GM18909 (cell line): Measurements from ENCODE around the gene BHLHA9.
"Not testable (repeated sequence)": the region's sequence is repeated elsewhere in the genome, so short reads cannot be mapped to it uniquely, and the experiment has no call there.

Source experiments
- ATAC-seq: cut with Tn5 transposase; IDR thresholded peaks from one replicate; pipeline ENCODE4 v1.9.1; 2021; ENCODE audit warnings: mild to moderate bottlenecking; ENCODE audit not compliant: unreplicated experiment, poor library complexity

BHLHA9 gene

GRCh38 chr17:1270210-1271029 is at the start of gene BHLHA9:
Gene BHLHA9, plus strand, starts transcription at chr17:1270444. Its CDS starts 120 bp downstream, at chr17:1270564.
- ATAC-seq: no peak

- ATAC-seq: no peak
These were observed 49.0 kb upstream of the BHLHA9 start for GRCh38 chr17:1221209-1221608.

GRCh38 chr17:1222321-1222720 is 47.9 kb upstream of the BHLHA9 start:
- ATAC-seq: no peak

- no peak for ATAC-seq
These were observed 46.6 kb upstream of the BHLHA9 start for GRCh38 chr17:1223662-1224061.

GRCh38 chr17:1224330-1224729 is 45.9 kb upstream of the BHLHA9 start:
- ATAC-seq: no peak

GRCh38 chr17:1226308-1226707 is 43.9 kb upstream of the BHLHA9 start:
- ATAC-seq: no peak

- ATAC-seq: no peak
These were observed 42.9 kb upstream of the BHLHA9 start for GRCh38 chr17:1227365-1227764.

GRCh38 chr17:1227917-1228780 is 42.1 kb upstream of the BHLHA9 start:
- peak; percentile 44 for ATAC-seq

GRCh38 chr17:1228781-1229348 is 41.4 kb upstream of the BHLHA9 start:
- ATAC-seq: peak; percentile 17

- peak; percentile 52 for ATAC-seq
These were observed 40.8 kb upstream of the BHLHA9 start for GRCh38 chr17:1229349-1229899.

- no peak for ATAC-seq
These were observed 40.2 kb upstream of the BHLHA9 start for GRCh38 chr17:1229900-1230501.

- no peak for ATAC-seq
These were observed 38.8 kb upstream of the BHLHA9 start for GRCh38 chr17:1231456-1231855.

- no peak for ATAC-seq
These were observed 37.9 kb upstream of the BHLHA9 start for GRCh38 chr17:1232331-1232730.

GRCh38 chr17:1232786-1233185 is 37.5 kb upstream of the BHLHA9 start:
- no peak for ATAC-seq

- no peak for ATAC-seq
These were observed 35.8 kb upstream of the BHLHA9 start for GRCh38 chr17:1234455-1234854.

- ATAC-seq: no peak
These were observed 32.8 kb upstream of the BHLHA9 start for GRCh38 chr17:1237471-1237870.

- no peak for ATAC-seq
These were observed 31.0 kb upstream of the BHLHA9 start for GRCh38 chr17:1239210-1239609.

- ATAC-seq: not testable (repeated sequence)
These were observed 29.8 kb upstream of the BHLHA9 start for GRCh38 chr17:1240426-1240825.

GRCh38 chr17:1241929-1242328 is 28.3 kb upstream of the BHLHA9 start:
- no peak for ATAC-seq

GRCh38 chr17:1244606-1245012 is 25.6 kb upstream of the BHLHA9 start:
- ATAC-seq: no peak
